WTC11 (cell line): ENCODE measurements around the gene KCTD16. TPM values are rescaled to one million over a fixed set of nuclear protein-coding genes. Genes with fewer than 3 reads are reported as not detected.

Source experiments
- ATAC-seq: fragments of 200-7000 bp; cut with Tn5 transposase; 2 replicates; pipeline ENCODE4 v1.10.0; 2021; ENCODE audit warnings: mild to moderate bottlenecking, moderate library complexity
- CTCF ChIA-PET: fragments of 300-600 bp; sonication (Branson Sonifier 250); formaldehyde crosslinking; loops from one replicate; lab custom pipeline; 2021; ENCODE audit warnings: antibody characterized with exemption; lab: Charles Lee
- POLR2A ChIA-PET: fragments of 350-600 bp; sonication (Branson Sonifier 250); formaldehyde crosslinking; loops from one replicate; lab custom pipeline; 2021; ENCODE audit warnings: antibody characterized with exemption; lab: Charles Lee
- DNase-seq: peaks from one replicate; pipeline ENCODE4 v3.0.0; 2021; ENCODE audit warnings: low spot score
- H3K27ac Mint-ChIP-seq: 2 replicates; pipeline ENCODE4 v1.8.0; 2021; ENCODE audit warnings: mixed read lengths
- H3K27me3 Mint-ChIP-seq: 2 replicates; pipeline ENCODE4 v1.8.0; 2021; ENCODE audit warnings: low read depth, mild to moderate bottlenecking, moderate library complexity, mixed read lengths
- H3K36me3 Mint-ChIP-seq: 2 replicates; pipeline ENCODE4 v1.8.0; 2021; ENCODE audit warnings: mixed read lengths
- H3K4me1 Mint-ChIP-seq: 2 replicates; pipeline ENCODE4 v1.8.0; 2022; ENCODE audit warnings: mixed read lengths
- H3K4me3 Mint-ChIP-seq: 2 replicates; pipeline ENCODE4 v1.8.0; 2021; ENCODE audit warnings: mild to moderate bottlenecking, moderate library complexity, mixed read lengths
- H3K9me3 Mint-ChIP-seq: 2 replicates; pipeline ENCODE4 v1.8.0; 2021; ENCODE audit warnings: mixed read lengths
- ATF6 ChIP-seq: sonication (generic); formaldehyde crosslinking; IDR thresholded peaks from 2 replicates; pipeline ENCODE4 v1.8.1; 2023; ENCODE audit warnings: mild to moderate bottlenecking, missing genetic modification reagents
- CREM ChIP-seq: sonication (generic); formaldehyde crosslinking; IDR thresholded peaks from 2 replicates; pipeline ENCODE4 v1.8.1; 2022; ENCODE audit warnings: mild to moderate bottlenecking, missing genetic modification reagents, moderate library complexity
- CTCF ChIP-seq: fragments of 200-600 bp; IDR thresholded peaks from 2 replicates; pipeline ENCODE4 v1.8.0; 2022; ENCODE audit warnings: antibody characterized with exemption
- E2F4 ChIP-seq: sonication (generic); formaldehyde crosslinking; IDR thresholded peaks from 2 replicates; pipeline ENCODE4 v1.8.1; 2022; ENCODE audit warnings: low read depth, mild to moderate bottlenecking, moderate library complexity, missing genetic modification reagents, borderline replicate concordance
- EMX1 ChIP-seq: fragments of 250-450 bp; sonication (Bioruptor Pico); IDR thresholded peaks from 2 replicates; pipeline ENCODE4 v1.8.0; 2021; ENCODE audit warnings: mild to moderate bottlenecking
- GABPB1 ChIP-seq: sonication (generic); formaldehyde crosslinking; IDR thresholded peaks from 2 replicates; pipeline ENCODE4 v1.8.1; 2023; ENCODE audit warnings: mild to moderate bottlenecking, missing genetic modification reagents
- IRF2 ChIP-seq: sonication (generic); formaldehyde crosslinking; IDR thresholded peaks from 2 replicates; pipeline ENCODE4 v1.8.0; 2022; ENCODE audit warnings: low read depth, missing genetic modification reagents, borderline replicate concordance
- KAT7 ChIP-seq: sonication (generic); formaldehyde crosslinking; IDR thresholded peaks from 2 replicates; pipeline ENCODE4 v1.8.1; 2023; ENCODE audit warnings: missing genetic modification reagents, mild to moderate bottlenecking, borderline replicate concordance
- NR1H2 ChIP-seq: sonication (generic); formaldehyde crosslinking; IDR thresholded peaks from 2 replicates; pipeline ENCODE4 v1.9.0; 2021; ENCODE audit warnings: mild to moderate bottlenecking, moderate library complexity, missing genetic modification reagents
- NR2C2 ChIP-seq: sonication (generic); formaldehyde crosslinking; IDR thresholded peaks from 2 replicates; pipeline ENCODE4 v1.8.0; 2022; ENCODE audit warnings: mild to moderate bottlenecking, missing genetic modification reagents
- OVOL2 ChIP-seq: fragments of 250-450 bp; sonication (Bioruptor Pico); IDR thresholded peaks from 2 replicates; pipeline ENCODE4 v1.9.0; 2021; ENCODE audit warnings: mild to moderate bottlenecking, borderline replicate concordance
- SMAD3 ChIP-seq: sonication (generic); formaldehyde crosslinking; IDR thresholded peaks from 2 replicates; pipeline ENCODE4 v1.8.0; 2022; ENCODE audit warnings: missing genetic modification reagents, mild to moderate bottlenecking, borderline replicate concordance
- SMAD4 ChIP-seq: sonication (generic); formaldehyde crosslinking; IDR thresholded peaks from 2 replicates; pipeline ENCODE4 v1.8.0; 2022; ENCODE audit warnings: mild to moderate bottlenecking, missing genetic modification reagents
- SOX15 ChIP-seq: fragments of 250-450 bp; sonication (Bioruptor Pico); IDR thresholded peaks from 2 replicates; pipeline ENCODE4 v1.9.0; 2021; ENCODE audit warnings: mild to moderate bottlenecking
- SP1 ChIP-seq: sonication (generic); formaldehyde crosslinking; conservative IDR thresholded peaks from 2 replicates; pipeline ENCODE4 v1.8.1; 2022; ENCODE audit warnings: missing genetic modification reagents
- TCF7 ChIP-seq: sonication (generic); formaldehyde crosslinking; IDR thresholded peaks from 2 replicates; pipeline ENCODE4 v1.8.0; 2022; ENCODE audit warnings: mild to moderate bottlenecking, low read depth, missing genetic modification reagents, moderate library complexity
- ZNF121 ChIP-seq: sonication (generic); formaldehyde crosslinking; IDR thresholded peaks from 2 replicates; pipeline ENCODE4 v1.8.0; 2023; ENCODE audit warnings: missing genetic modification reagents
- ZNF671 ChIP-seq: fragments of 250-450 bp; sonication (Bioruptor Pico); IDR thresholded peaks from 2 replicates; pipeline ENCODE4 v1.8.0; 2021; ENCODE audit warnings: mild to moderate bottlenecking
- total RNA-seq: library from RNA; stranded (reverse); gene quantifications from 3 replicates; pipeline ENCODE4 v1.2.3, GENCODE V29; 2021
- TF ChIP-seq, protein P1 (sequence below): sonication (generic); formaldehyde crosslinking; IDR thresholded peaks from 2 replicates; pipeline ENCODE4 v1.8.1; 2023; ENCODE audit warnings: mild to moderate bottlenecking, missing genetic modification reagents, moderate library complexity
- TF ChIP-seq, protein P2 (sequence below): sonication (generic); formaldehyde crosslinking; IDR thresholded peaks from 2 replicates; pipeline ENCODE4 v1.8.1; 2023; ENCODE audit warnings: mild to moderate bottlenecking, moderate library complexity, missing genetic modification reagents
- TF ChIP-seq, protein P3 (sequence below): sonication (generic); formaldehyde crosslinking; IDR thresholded peaks from 2 replicates; pipeline ENCODE4 v1.8.0; 2022; ENCODE audit warnings: mild to moderate bottlenecking, missing genetic modification reagents
- TF ChIP-seq, protein P4 (sequence below): fragments of 250-450 bp; sonication (Bioruptor Pico); IDR thresholded peaks from 2 replicates; pipeline ENCODE4 v2.1.2; 2022; ENCODE audit warnings: mild to moderate bottlenecking, moderate library complexity
- TF ChIP-seq, protein P5 (sequence below): fragments of 250-450 bp; sonication (Bioruptor Pico); IDR thresholded peaks from 2 replicates; pipeline ENCODE4 v1.8.0; 2021; ENCODE audit warnings: mild to moderate bottlenecking

KCTD16 gene
- total RNA-seq, 1 experiment from 2014 or later, result 0.20 TPM

GRCh38 chr5:144487207-144487606 is 316.5 kb downstream of the KCTD16 start:
- ATAC-seq, result peak; percentile 91
- CTCF ChIA-PET, result interaction anchor here (0.5 to 3.0 kb wide), 19 partner anchors 12 to 860 kb away, joined by 3 to 23 read pairs (median 3); no protein-coding TSS in a partner anchor

GRCh38 chr5:144487761-144488160 is 317.1 kb downstream of the KCTD16 start:
- Mint-ChIP-seq H3K27ac (no peak overlapping the region), H3K4me1 (peaks cover 38% of the 10 kb centered on the region), H3K9me3 (0 out of 2 replicates have a peak, but pooled peaks cover 3% of the 10 kb centered on the region), H3K27me3 (peaks cover 47% of the 10 kb centered on the region), H3K36me3 (no peaks in the 10 kb centered on the region), H3K4me3 (peak overlapping the region; percentile 41)
- ATAC-seq (peak; percentile 87), DNase-seq (no peak)
- POLR2A ChIA-PET, result interaction anchor here (0.7 kb wide), 1 partner anchor 277 kb away, joined by 3 read pairs; no protein-coding TSS in a partner anchor
- CTCF ChIA-PET, result interaction anchor here (0.7 to 3.0 kb wide), 15 partner anchors 17 to 859 kb away, joined by 3 to 23 read pairs (median 3); no protein-coding TSS in a partner anchor
- TF ChIP-seq NR2C2 (no peak), OVOL2 (CRISPR knock-in tag) (no peak), SOX15 (no peak), IRF2 (CRISPR knock-in tag) (no peak), KAT7 (CRISPR knock-in tag) (no peak), GABPB1 (CRISPR knock-in tag) (no peak), SP1 (CRISPR knock-in tag) (no peak), TCF7 (CRISPR knock-in tag) (no peak), ATF6 (CRISPR knock-in tag) (no peak), EMX1 (CRISPR knock-in tag) (no peak), ZNF671 (no peak), SMAD4 (CRISPR knock-in tag) (no peak), NR1H2 (no peak), ZNF121 (no peak), CTCF (no peak)
- TF ChIP-seq, protein P1, sequence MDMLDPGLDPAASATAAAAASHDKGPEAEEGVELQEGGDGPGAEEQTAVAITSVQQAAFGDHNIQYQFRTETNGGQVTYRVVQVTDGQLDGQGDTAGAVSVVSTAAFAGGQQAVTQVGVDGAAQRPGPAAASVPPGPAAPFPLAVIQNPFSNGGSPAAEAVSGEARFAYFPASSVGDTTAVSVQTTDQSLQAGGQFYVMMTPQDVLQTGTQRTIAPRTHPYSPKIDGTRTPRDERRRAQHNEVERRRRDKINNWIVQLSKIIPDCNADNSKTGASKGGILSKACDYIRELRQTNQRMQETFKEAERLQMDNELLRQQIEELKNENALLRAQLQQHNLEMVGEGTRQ (CRISPR knock-in tag), result no peak
- TF ChIP-seq, protein P2, sequence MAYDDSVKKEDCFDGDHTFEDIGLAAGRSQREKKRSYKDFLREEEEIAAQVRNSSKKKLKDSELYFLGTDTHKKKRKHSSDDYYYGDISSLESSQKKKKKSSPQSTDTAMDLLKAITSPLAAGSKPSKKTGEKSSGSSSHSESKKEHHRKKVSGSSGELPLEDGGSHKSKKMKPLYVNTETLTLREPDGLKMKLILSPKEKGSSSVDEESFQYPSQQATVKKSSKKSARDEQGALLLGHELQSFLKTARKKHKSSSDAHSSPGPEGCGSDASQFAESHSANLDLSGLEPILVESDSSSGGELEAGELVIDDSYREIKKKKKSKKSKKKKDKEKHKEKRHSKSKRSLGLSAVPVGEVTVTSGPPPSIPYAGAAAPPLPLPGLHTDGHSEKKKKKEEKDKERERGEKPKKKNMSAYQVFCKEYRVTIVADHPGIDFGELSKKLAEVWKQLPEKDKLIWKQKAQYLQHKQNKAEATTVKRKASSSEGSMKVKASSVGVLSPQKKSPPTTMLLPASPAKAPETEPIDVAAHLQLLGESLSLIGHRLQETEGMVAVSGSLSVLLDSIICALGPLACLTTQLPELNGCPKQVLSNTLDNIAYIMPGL (CRISPR knock-in tag), result no peak

More at GRCh38 chr5:144487207-144487606, 316.5 kb downstream of the KCTD16 start:
- TF ChIP-seq, protein P3, sequence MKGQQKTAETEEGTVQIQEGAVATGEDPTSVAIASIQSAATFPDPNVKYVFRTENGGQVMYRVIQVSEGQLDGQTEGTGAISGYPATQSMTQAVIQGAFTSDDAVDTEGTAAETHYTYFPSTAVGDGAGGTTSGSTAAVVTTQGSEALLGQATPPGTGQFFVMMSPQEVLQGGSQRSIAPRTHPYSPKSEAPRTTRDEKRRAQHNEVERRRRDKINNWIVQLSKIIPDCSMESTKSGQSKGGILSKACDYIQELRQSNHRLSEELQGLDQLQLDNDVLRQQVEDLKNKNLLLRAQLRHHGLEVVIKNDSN (CRISPR knock-in tag), result no peak
- no peak for TF ChIP-seq CREM (CRISPR knock-in tag)
- TF ChIP-seq ZNF121, result no peak
- no peak for TF ChIP-seq SMAD3
- TF ChIP-seq, protein P4, sequence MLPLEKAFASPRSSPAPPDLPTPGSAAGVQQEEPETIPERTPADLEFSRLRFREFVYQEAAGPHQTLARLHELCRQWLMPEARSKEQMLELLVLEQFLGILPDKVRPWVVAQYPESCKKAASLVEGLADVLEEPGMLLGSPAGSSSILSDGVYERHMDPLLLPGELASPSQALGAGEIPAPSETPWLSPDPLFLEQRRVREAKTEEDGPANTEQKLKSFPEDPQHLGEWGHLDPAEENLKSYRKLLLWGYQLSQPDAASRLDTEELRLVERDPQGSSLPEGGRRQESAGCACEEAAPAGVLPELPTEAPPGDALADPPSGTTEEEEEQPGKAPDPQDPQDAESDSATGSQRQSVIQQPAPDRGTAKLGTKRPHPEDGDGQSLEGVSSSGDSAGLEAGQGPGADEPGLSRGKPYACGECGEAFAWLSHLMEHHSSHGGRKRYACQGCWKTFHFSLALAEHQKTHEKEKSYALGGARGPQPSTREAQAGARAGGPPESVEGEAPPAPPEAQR (CRISPR knock-in tag), result no peak
- TF ChIP-seq TCF7 (CRISPR knock-in tag), result no peak
- no peak for TF ChIP-seq E2F4 (CRISPR knock-in tag)
- TF ChIP-seq, protein P5, sequence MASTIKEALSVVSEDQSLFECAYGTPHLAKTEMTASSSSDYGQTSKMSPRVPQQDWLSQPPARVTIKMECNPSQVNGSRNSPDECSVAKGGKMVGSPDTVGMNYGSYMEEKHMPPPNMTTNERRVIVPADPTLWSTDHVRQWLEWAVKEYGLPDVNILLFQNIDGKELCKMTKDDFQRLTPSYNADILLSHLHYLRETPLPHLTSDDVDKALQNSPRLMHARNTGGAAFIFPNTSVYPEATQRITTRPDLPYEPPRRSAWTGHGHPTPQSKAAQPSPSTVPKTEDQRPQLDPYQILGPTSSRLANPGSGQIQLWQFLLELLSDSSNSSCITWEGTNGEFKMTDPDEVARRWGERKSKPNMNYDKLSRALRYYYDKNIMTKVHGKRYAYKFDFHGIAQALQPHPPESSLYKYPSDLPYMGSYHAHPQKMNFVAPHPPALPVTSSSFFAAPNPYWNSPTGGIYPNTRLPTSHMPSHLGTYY (CRISPR knock-in tag), result no peak
- TF ChIP-seq EMX1 (CRISPR knock-in tag), result no peak
- POLR2A ChIA-PET, result no interaction called here
- Mint-ChIP-seq H3K36me3 (no peaks in the 10 kb centered on the region), H3K4me3 (peak overlapping the region; percentile 41), H3K4me1 (peaks cover 38% of the 10 kb centered on the region), H3K27ac (no peak overlapping the region), H3K27me3 (peaks cover 42% of the 10 kb centered on the region), H3K9me3 (0 out of 2 replicates have a peak, but pooled peaks cover 3% of the 10 kb centered on the region)
- DNase-seq, result peak; percentile 46
